Measurements from ENCODE around the gene MRPL34.
A peak's percentile ranks its signal among the peaks of the same experiment; 100 is the strongest.

MRPL34 gene

GRCh38 chr19:17305517-17306284, at the start of gene MRPL34:
MRPL34 (plus strand) TSS chr19:17305872; CDS start chr19:17305893, 21 bp downstream.
- Mint-ChIP-seq H3K27me3 (ENCODE audit: low read depth, poor library complexity) (peaks cover 3% of the 10 kb centered on the region), H3K4me1 (peaks cover 53% of the 10 kb centered on the region), H3K27ac (peak within 1 kb of the TSS; percentile 97), H3K9me3 (no peaks in the 10 kb centered on the region), H3K4me3 (peak within 1 kb of the TSS; percentile 86), H3K36me3 (ENCODE audit: low read depth) (peaks cover 2% of the 10 kb centered on the region)
- TF ChIP-seq, protein P1, sequence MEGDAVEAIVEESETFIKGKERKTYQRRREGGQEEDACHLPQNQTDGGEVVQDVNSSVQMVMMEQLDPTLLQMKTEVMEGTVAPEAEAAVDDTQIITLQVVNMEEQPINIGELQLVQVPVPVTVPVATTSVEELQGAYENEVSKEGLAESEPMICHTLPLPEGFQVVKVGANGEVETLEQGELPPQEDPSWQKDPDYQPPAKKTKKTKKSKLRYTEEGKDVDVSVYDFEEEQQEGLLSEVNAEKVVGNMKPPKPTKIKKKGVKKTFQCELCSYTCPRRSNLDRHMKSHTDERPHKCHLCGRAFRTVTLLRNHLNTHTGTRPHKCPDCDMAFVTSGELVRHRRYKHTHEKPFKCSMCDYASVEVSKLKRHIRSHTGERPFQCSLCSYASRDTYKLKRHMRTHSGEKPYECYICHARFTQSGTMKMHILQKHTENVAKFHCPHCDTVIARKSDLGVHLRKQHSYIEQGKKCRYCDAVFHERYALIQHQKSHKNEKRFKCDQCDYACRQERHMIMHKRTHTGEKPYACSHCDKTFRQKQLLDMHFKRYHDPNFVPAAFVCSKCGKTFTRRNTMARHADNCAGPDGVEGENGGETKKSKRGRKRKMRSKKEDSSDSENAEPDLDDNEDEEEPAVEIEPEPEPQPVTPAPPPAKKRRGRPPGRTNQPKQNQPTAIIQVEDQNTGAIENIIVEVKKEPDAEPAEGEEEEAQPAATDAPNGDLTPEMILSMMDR (IDR thresholded peaks at IDR 0.05): peak; percentile 69
- DNase-seq: peak; percentile 96

DNA sequence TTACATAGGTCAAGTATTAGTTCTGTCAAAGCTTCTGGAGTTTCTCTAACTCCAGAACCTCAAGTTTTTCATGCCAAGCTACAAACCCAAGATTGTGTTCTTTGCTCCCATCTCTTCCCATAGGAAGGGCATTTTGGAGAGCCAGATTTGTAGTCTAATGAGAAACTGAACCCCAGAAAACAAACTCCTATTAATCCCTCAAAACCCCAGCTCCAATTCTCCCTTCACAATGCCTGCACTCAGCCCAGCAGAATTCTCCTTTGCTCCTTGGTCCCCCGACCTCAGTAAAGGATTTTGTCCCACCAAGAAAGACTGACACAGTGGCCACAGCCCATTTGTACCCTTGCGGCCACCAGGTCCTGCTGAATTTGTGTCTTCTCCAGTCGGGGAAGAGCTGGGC, 49.5 kb upstream of the MRPL34 start:
- Mint-ChIP-seq H3K27ac (no peak overlapping the region), H3K4me3 (no peak overlapping the region), H3K4me1 (peaks cover 12% of the 10 kb centered on the region), H3K36me3 (ENCODE audit: low read depth) (no peaks in the 10 kb centered on the region), H3K9me3 (no peaks in the 10 kb centered on the region), H3K27me3 (ENCODE audit: low read depth, poor library complexity) (no peaks in the 10 kb centered on the region)
- TF ChIP-seq, protein P1 (IDR thresholded peaks at IDR 0.05): no peak
- DNase-seq: no peak

DNA sequence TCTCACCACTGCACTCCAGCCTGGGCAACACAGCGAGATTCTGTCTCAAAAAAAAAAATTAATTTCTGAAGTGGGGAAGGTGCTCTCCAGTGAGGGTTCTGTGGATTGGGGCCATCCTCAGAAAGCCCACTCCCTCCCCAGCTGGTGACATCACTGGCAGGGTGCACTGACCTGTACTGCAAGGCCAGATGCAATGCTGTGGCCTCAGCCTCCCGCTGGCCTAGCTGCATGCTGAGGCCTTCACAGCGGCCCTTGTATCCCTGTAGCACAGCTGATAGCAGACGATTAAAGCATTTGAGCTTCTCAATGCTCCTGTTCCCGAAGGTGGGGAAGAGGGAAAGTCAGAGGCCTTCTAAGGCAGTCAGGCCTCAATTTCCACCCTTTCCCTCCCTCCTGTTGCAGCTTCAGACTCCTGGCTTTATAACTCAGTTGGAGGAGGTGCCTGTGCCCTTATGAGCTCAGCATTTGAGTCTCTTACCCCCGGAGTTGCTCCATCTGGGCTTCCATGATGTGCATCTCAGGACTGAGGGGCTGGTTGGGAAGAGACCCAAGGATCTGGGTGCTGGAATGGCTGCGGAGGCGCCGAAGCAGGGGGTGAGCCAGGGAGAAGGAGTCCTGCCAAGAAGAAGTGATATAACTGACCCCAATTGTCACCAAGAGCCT, 46.4 kb upstream of the MRPL34 start:
- no peaks in the 10 kb centered on the region for H3K36me3 Mint-ChIP-seq (ENCODE audit: low read depth)
- no peak overlapping the region for H3K27ac Mint-ChIP-seq
- H3K4me3 Mint-ChIP-seq: no peak overlapping the region
- TF ChIP-seq, protein P1 (IDR thresholded peaks at IDR 0.05): no peak
- no peaks in the 10 kb centered on the region for H3K9me3 Mint-ChIP-seq
- H3K4me1 Mint-ChIP-seq: peaks cover 29% of the 10 kb centered on the region
- no peak for DNase-seq
- H3K27me3 Mint-ChIP-seq (ENCODE audit: low read depth, poor library complexity): no peaks in the 10 kb centered on the region

DNA sequence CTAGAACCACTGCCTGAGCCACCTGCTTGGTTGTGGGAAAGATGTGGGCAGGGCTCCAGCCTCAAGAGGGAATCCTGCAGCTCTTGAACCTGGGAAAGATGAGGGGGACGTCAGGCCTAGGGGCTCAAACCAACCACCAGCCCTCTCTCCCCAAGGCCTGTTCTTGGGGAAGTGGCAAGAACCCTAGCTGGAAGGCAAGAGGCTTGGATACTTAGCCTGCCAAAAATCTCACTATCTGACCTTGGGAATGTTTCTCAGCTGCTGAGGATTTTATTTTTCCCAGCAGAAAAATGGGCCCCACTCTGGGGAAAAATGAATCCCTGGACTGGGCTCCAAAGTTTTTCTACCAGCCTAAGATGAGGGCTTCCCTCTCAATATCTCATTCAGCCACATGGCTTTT, 45.7 kb upstream of the MRPL34 start:
- Mint-ChIP-seq H3K4me1 (peaks cover 31% of the 10 kb centered on the region), H3K36me3 (ENCODE audit: low read depth) (no peaks in the 10 kb centered on the region), H3K9me3 (no peaks in the 10 kb centered on the region), H3K4me3 (no peak overlapping the region), H3K27me3 (ENCODE audit: low read depth, poor library complexity) (no peaks in the 10 kb centered on the region), H3K27ac (no peak overlapping the region)
- DNase-seq: no peak
- TF ChIP-seq, protein P1 (IDR thresholded peaks at IDR 0.05): no peak

GRCh38 chr19:17260842-17261325, 44.8 kb upstream of the MRPL34 start:
- peak; percentile 92 for DNase-seq
- H3K27me3 Mint-ChIP-seq (ENCODE audit: low read depth, poor library complexity): no peaks in the 10 kb centered on the region
- H3K4me3 Mint-ChIP-seq: no peak overlapping the region
- TF ChIP-seq, protein P1 (IDR thresholded peaks at IDR 0.05): peak; percentile 96
- H3K4me1 Mint-ChIP-seq: peaks cover 31% of the 10 kb centered on the region
- H3K9me3 Mint-ChIP-seq: no peaks in the 10 kb centered on the region
- H3K27ac Mint-ChIP-seq: peak overlapping the region; percentile 28
- H3K36me3 Mint-ChIP-seq (ENCODE audit: low read depth): no peaks in the 10 kb centered on the region

All from nephron progenitor cell (in vitro differentiated cells).